ENCODE data around the gene TRMO.
"Not testable (repeated sequence)": the region's sequence is repeated elsewhere in the genome, so short reads cannot be mapped to it uniquely, and the experiment has no call there.

TRMO gene

GRCh38 chr9:97958812-97959511 lies 36.7 kb upstream of the TRMO start:
- H3K4me3 Mint-ChIP-seq = no peak overlapping the region
- H3K27ac Mint-ChIP-seq = no peak overlapping the region
- H3K36me3 Mint-ChIP-seq (ENCODE audit: low read depth) = no peaks in the 10 kb centered on the region
- no peaks in the 10 kb centered on the region for H3K9me3 Mint-ChIP-seq
- no peak for TF ChIP-seq CTCF (IDR thresholded peaks at IDR 0.05; ENCODE audit: unreplicated experiment in 3 of 3)
- H3K4me1 Mint-ChIP-seq = no peaks in the 10 kb centered on the region
- H3K27me3 Mint-ChIP-seq (ENCODE audit: low read depth) = peaks cover 24% of the 10 kb centered on the region

GRCh38 chr9:97956331-97956730 lies 34.0 kb upstream of the TRMO start:
- Mint-ChIP-seq H3K4me3 (no peak overlapping the region), H3K27ac (no peak overlapping the region), H3K27me3 (ENCODE audit: low read depth) (peaks cover 16% of the 10 kb centered on the region), H3K9me3 (no peaks in the 10 kb centered on the region), H3K36me3 (ENCODE audit: low read depth) (no peaks in the 10 kb centered on the region), H3K4me1 (no peaks in the 10 kb centered on the region)
- TF ChIP-seq CTCF (IDR thresholded peaks at IDR 0.05; ENCODE audit: unreplicated experiment in 3 of 3) = no peak

- no peak overlapping the region for H3K4me3 Mint-ChIP-seq
- no peaks in the 10 kb centered on the region for H3K36me3 Mint-ChIP-seq (ENCODE audit: low read depth)
- peak; percentile 29 to 50 (median 39) for TF ChIP-seq CTCF (IDR thresholded peaks at IDR 0.05; ENCODE audit: unreplicated experiment in 3 of 3)
- no peaks in the 10 kb centered on the region for H3K4me1 Mint-ChIP-seq
- no peaks in the 10 kb centered on the region for H3K9me3 Mint-ChIP-seq
- H3K27ac Mint-ChIP-seq = no peak overlapping the region
- peaks cover 26% of the 10 kb centered on the region for H3K27me3 Mint-ChIP-seq (ENCODE audit: low read depth)
These were observed 32.3 kb upstream of the TRMO start for GRCh38 chr9:97954550-97954989.

- H3K27me3 Mint-ChIP-seq (ENCODE audit: low read depth) = peaks cover 59% of the 10 kb centered on the region
- H3K9me3 Mint-ChIP-seq; H3K36me3 Mint-ChIP-seq (ENCODE audit: low read depth); H3K4me1 Mint-ChIP-seq; H3K27ac Mint-ChIP-seq; H3K4me3 Mint-ChIP-seq: not testable (repeated sequence)
These were observed 28.6 kb upstream of the TRMO start for GRCh38 chr9:97950873-97951272.

GRCh38 chr9:97947094-97947493 lies 24.8 kb upstream of the TRMO start:
- not testable (repeated sequence) for H3K4me1 Mint-ChIP-seq; H3K27ac Mint-ChIP-seq; H3K4me3 Mint-ChIP-seq; H3K9me3 Mint-ChIP-seq; H3K36me3 Mint-ChIP-seq (ENCODE audit: low read depth)
- peaks cover 54% of the 10 kb centered on the region for H3K27me3 Mint-ChIP-seq (ENCODE audit: low read depth)

- H3K4me1 Mint-ChIP-seq; H3K9me3 Mint-ChIP-seq; H3K27ac Mint-ChIP-seq; H3K4me3 Mint-ChIP-seq; H3K36me3 Mint-ChIP-seq (ENCODE audit: low read depth): not testable (repeated sequence)
- peaks cover 65% of the 10 kb centered on the region for H3K27me3 Mint-ChIP-seq (ENCODE audit: low read depth)
These were observed 23.2 kb upstream of the TRMO start for GRCh38 chr9:97945470-97945869.

- H3K36me3 Mint-ChIP-seq (ENCODE audit: low read depth) = no peaks in the 10 kb centered on the region
- peaks cover 6% of the 10 kb centered on the region for H3K9me3 Mint-ChIP-seq
- TF ChIP-seq CTCF (IDR thresholded peaks at IDR 0.05; ENCODE audit: unreplicated experiment in 3 of 3) = no peak
- peaks cover 63% of the 10 kb centered on the region for H3K27me3 Mint-ChIP-seq (ENCODE audit: low read depth)
- no peak overlapping the region for H3K4me3 Mint-ChIP-seq
- H3K4me1 Mint-ChIP-seq = no peaks in the 10 kb centered on the region
- H3K27ac Mint-ChIP-seq = no peak overlapping the region
These were observed 22.3 kb upstream of the TRMO start for GRCh38 chr9:97944612-97945011.
